Measurements from ENCODE around the gene CACNA2D2.

CACNA2D2 gene

DNA sequence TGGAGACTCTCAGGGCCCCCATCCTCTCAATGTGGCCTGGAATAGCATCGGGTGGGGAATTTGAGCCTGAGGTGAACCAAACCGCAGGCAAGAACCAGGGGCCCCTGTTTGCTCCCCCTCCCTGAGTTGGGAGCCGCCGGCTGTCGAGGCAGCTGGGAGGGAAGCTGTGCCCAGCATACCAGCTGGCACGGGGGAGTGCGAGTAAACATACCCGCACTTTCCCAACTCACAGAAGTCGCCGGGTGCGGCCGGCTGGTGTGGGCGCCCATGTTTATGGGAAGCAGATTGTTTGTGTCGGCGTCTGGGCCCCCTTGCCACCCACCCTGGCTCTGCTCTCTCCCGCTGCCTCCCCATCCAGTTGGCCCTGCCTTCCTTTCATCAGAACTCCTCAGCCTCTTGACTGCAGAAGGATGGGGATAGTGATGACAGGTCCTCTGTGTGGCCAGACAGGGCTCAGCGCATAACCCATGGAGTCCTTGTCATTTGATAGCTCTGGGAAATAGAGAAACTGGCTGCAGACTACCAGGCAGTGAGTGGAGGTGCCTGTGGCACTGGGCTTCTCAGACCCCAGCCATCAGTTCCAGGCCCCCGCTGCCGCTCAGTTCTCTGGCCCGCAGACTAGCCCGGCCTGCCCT is 60.4 kb downstream of the CACNA2D2 start:
- H3K4me3 ChIP-seq (ENCODE audit: low read depth, low read length): no peak overlapping the region
- TF ChIP-seq, protein P1, sequence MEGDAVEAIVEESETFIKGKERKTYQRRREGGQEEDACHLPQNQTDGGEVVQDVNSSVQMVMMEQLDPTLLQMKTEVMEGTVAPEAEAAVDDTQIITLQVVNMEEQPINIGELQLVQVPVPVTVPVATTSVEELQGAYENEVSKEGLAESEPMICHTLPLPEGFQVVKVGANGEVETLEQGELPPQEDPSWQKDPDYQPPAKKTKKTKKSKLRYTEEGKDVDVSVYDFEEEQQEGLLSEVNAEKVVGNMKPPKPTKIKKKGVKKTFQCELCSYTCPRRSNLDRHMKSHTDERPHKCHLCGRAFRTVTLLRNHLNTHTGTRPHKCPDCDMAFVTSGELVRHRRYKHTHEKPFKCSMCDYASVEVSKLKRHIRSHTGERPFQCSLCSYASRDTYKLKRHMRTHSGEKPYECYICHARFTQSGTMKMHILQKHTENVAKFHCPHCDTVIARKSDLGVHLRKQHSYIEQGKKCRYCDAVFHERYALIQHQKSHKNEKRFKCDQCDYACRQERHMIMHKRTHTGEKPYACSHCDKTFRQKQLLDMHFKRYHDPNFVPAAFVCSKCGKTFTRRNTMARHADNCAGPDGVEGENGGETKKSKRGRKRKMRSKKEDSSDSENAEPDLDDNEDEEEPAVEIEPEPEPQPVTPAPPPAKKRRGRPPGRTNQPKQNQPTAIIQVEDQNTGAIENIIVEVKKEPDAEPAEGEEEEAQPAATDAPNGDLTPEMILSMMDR (IDR thresholded peaks at IDR 0.05; ENCODE audit: borderline replicate concordance, insufficient read depth, low read depth, low read length): no peak

DNA sequence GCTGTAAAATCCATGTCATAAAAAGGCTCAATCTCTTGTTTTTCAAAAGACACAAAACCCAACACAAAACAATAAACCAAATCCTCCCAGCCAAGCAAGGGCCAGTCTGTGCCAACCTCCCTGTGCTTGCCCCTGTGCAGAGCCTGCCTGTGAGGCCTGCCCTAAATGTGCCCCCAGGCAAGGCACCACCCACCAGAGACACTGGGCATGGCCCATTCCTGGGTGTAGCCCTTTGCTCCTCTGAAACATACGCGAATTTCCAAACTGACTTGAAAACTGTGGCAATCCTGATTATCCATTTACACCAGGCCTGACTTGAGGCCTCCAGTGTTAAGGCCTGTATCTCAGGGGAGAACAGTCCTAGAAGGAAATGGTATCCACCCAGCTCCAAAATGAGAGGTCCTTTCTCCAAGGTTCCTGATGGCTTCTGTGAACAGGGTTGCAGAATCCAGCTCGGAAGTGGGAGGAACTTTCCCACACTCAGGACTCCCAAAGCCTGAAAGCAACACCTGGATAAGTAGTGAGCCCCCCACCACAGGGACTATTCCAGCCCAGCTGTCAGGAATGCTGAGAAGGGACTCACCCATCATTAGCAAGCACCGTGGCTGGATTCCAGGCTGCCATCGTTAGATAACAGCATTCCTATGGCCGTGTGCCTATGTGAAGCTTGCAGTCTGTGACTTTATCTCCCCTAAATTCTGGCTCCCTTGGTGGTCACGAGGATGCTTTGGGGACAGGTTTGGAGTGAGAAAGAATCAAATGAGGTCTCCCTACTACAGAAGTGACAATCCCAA is 61.8 kb downstream of the CACNA2D2 start:
- TF ChIP-seq, protein P1 (IDR thresholded peaks at IDR 0.05; ENCODE audit: borderline replicate concordance, insufficient read depth, low read depth, low read length): no peak
- no peak overlapping the region for H3K4me3 ChIP-seq (ENCODE audit: low read depth, low read length)

DNA sequence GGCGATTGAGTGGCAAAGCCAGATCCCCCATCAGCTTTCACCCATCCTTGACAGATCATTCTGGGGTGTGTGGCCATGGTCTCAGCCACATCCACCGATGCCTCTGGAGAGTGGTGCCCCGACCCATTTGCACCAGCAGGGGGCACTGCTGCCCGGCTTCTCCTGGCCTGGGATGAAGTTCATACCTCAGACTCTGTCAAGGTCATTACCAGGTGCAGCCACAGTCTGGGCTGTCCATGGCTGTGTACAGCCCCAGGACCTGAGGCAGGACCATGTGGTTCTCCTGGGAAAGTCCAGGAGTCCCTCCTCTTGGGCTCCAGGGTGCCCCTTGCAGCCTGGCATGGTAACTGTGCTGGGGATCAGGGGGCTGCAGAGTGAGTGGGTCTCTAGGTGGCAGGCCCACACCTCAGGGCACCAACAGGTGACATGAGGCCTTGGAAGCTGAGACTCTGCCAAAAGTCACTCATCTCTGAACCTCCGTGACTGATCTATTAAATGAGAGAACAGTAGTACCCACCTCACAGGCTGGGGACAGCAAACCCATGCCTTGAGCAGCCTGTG is 67.2 kb downstream of the CACNA2D2 start:
- TF ChIP-seq, protein P1 (IDR thresholded peaks at IDR 0.05; ENCODE audit: borderline replicate concordance, insufficient read depth, low read depth, low read length): peak; percentile 87
- no peak overlapping the region for H3K4me3 ChIP-seq (ENCODE audit: low read depth, low read length)

DNA sequence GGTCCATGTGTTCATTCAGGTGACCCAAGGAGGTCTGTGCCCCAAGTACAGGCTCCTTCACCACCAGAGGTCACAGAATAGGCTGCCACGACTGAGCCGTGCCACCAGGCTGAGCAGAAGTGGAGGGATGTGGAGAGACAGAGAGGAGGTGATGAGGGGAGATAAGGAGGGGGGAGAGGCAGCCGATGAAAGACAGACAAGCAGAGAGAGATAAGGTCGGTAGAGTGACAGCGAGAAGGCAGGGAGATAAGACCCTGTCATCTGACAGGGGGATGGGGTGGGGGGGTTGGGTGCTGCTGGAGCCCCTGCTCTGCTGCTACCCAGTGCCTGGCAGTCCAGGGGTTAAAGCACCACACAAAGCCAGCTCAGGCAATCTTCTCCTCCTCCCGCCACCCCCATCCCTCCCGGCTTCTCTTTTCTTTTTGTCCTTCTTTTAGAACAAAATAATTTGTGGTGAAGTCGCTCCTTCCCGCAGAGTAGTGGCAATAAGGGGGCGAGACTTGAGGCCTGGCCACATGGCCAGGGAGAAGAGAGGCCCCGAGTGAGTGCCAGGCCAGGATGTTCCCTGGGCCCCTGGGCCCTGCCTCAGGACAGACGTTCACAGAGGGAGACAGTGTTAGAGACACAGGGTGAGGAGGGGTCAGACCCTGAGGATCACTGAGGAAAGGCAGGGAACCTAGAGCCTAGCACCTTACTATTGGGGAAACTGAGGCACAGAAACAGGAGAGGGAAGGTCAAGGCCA is 67.9 kb downstream of the CACNA2D2 start:
- TF ChIP-seq, protein P1 (IDR thresholded peaks at IDR 0.05; ENCODE audit: borderline replicate concordance, insufficient read depth, low read depth, low read length): no peak
- H3K4me3 ChIP-seq (ENCODE audit: low read depth, low read length): no peak overlapping the region

DNA sequence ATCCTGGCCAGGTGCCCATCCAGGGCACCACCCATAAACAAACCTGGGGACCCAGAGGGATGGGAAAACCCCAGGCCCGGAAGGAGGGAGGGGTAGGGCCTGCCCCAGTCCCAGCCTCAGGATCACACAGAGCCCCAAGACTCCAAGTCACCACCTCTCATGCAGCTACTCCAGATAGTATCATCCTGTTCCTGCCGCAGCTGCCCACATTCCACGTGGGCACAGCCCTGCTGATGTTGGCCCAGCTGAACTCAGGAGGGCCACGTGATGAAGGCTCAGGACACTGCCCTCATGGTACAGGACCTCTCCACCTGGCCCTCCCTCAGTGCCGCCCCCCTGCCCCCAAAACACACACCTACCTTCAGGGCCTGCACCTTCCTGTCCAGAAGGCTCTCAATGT is 69.5 kb downstream of the CACNA2D2 start:
- no peak overlapping the region for H3K4me3 ChIP-seq (ENCODE audit: low read depth, low read length)
- TF ChIP-seq, protein P1 (IDR thresholded peaks at IDR 0.05; ENCODE audit: borderline replicate concordance, insufficient read depth, low read depth, low read length): no peak

DNA sequence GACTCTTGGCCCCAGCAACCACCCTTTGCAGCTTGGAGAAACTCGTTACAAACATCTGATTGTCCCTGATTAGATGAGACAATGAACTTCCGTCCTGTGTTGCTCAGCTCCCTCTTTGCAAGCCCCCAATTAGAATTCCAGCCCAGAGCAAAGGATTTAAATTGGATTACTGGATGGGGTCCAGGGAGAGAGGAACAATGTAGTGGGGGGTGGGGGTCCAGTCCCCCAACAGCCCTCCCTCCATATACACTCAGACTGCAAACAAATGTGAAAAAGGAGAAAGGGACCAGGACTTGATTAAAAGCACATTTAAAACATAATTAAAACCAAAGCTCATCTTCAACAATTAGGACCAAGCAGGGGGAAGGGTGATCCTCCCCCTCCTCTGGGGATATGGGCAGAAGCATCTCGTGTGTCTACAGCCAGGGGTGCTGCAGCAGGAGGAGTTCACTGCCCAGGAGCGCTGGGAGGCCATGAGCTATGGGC is 72.4 kb downstream of the CACNA2D2 start:
- TF ChIP-seq, protein P1 (IDR thresholded peaks at IDR 0.05; ENCODE audit: borderline replicate concordance, insufficient read depth, low read depth, low read length): no peak
- no peak overlapping the region for H3K4me3 ChIP-seq (ENCODE audit: low read depth, low read length)

Data from GM12875 (cell line).